Gastroesophageal sphincter (tissue), 4 donors: ENCODE measurements around the gene IKZF1. TPM values are rescaled to one million over a fixed set of nuclear protein-coding genes. Genes with fewer than 3 reads are reported as not detected.

Experiments used
- ATAC-seq: fragments of 150-250 bp; one replicate; pipeline ENCODE4 v1.9.1; 2016; ENCODE audit warnings: mild to moderate bottlenecking, moderate library complexity
- H3K27ac ChIP-seq, 4 donors: fragments of 200-600 bp; sonication (generic) in 3 of 4; 1 replicate in 3 of 4; 2 replicates in 1 of 4; pipeline ENCODE4 v1.5.1; 2016 to 2019
- H3K27me3 ChIP-seq: fragments of 200-600 bp; sonication (generic); one replicate; pipeline ENCODE4 v1.5.1; 2019
- H3K36me3 ChIP-seq, 2 donors: fragments of 200-600 bp; sonication (generic); one replicate each; pipeline ENCODE4 v1.5.1; 2019; ENCODE audit warnings: control low read depth in 1 of 2
- H3K4me1 ChIP-seq, 3 donors: fragments of 200-600 bp; sonication (generic); 1 replicate in 2 of 3; 2 replicates in 1 of 3; pipeline ENCODE4 v1.5.1; 2016 to 2019; ENCODE audit warnings: control low read depth in 2 of 3
- H3K4me3 ChIP-seq, 2 donors: fragments of 200-600 bp; sonication (generic); one replicate each; pipeline ENCODE4 v1.5.1; 2019; ENCODE audit warnings: mild to moderate bottlenecking in 1 of 2, moderate library complexity in 1 of 2
- H3K9me3 ChIP-seq, 3 donors: fragments of 200-600 bp; sonication (generic); one replicate each; pipeline ENCODE4 v1.5.1; 2017 to 2019; ENCODE audit warnings: control low read depth in 2 of 3
- EP300 ChIP-seq: sonication (generic); formaldehyde crosslinking; IDR thresholded peaks from one replicate; pipeline ENCODE4 v1.6.1; 2017; ENCODE audit warnings: antibody characterized with exemption, mild to moderate bottlenecking
- POLR2A ChIP-seq, 2 donors: fragments of 450-650 bp; IDR thresholded peaks; one replicate each; pipeline ENCODE4 v1.6.1; 2017; ENCODE audit warnings: antibody characterized with exemption in 2 of 2, mild to moderate bottlenecking in 2 of 2, moderate library complexity in 1 of 2
- POLR2AphosphoS5 ChIP-seq: sonication (generic); formaldehyde crosslinking; IDR thresholded peaks from one replicate; pipeline ENCODE4 v1.6.1; 2017; ENCODE audit warnings: antibody characterized with exemption
- WGBS, 2 donors: methylation state at CpG; one replicate each; pipeline ENCODE4 v1.1.5; 2018; ENCODE audit warnings: low coverage in 1 of 2; 5-methylcytosine and 5-hydroxymethylcytosine counted together
- total RNA-seq, 4 donors: library from RNA; depleted of rRNA; stranded (reverse); fragments of >200 nt; gene quantifications; one replicate each; pipeline ENCODE4 v1.1.0, GENCODE V29; 2016
- TF ChIP-seq, protein P1 (sequence below), 4 experiments: fragments of 200-600 bp in 2 of 4; fragments of 450-650 bp in 2 of 4; sonication (generic) in 1 of 4; IDR thresholded peaks; one replicate each; pipeline ENCODE4 v1.5.1; 2017 to 2019; ENCODE audit warnings: antibody characterized with exemption in 4 of 4, mild to moderate bottlenecking in 2 of 4, moderate library complexity in 2 of 4

Gene IKZF1
- total RNA-seq, 4 donors from 2014 or later, result 2.5 to 14.1 (median 5.9) TPM

DNA sequence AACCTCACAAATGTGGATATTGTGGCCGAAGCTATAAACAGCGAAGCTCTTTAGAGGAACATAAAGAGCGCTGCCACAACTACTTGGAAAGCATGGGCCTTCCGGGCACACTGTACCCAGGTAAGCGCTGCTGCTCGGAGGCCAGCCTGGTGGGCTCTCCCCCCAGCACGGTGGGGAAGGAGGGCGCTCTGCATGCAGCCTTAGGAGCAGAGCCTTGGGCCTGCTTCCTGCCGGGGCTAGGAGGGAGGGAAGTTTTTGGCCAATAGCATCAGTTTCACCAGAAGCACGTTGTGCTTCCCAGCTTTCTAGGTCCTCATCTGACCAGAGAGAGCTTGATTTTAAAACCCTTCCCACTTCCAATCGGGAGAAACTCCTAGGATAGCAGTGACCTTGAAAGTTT lies 82.8 kb downstream of the IKZF1 start:
- no peaks in the 10 kb centered on the region for H3K4me1 ChIP-seq
- no peak for TF ChIP-seq POLR2AphosphoS5
- TF ChIP-seq EP300, result no peak
- TF ChIP-seq, protein P1, sequence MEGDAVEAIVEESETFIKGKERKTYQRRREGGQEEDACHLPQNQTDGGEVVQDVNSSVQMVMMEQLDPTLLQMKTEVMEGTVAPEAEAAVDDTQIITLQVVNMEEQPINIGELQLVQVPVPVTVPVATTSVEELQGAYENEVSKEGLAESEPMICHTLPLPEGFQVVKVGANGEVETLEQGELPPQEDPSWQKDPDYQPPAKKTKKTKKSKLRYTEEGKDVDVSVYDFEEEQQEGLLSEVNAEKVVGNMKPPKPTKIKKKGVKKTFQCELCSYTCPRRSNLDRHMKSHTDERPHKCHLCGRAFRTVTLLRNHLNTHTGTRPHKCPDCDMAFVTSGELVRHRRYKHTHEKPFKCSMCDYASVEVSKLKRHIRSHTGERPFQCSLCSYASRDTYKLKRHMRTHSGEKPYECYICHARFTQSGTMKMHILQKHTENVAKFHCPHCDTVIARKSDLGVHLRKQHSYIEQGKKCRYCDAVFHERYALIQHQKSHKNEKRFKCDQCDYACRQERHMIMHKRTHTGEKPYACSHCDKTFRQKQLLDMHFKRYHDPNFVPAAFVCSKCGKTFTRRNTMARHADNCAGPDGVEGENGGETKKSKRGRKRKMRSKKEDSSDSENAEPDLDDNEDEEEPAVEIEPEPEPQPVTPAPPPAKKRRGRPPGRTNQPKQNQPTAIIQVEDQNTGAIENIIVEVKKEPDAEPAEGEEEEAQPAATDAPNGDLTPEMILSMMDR (IDR thresholded peaks at IDR 0.05), result no peak
- TF ChIP-seq POLR2A (IDR thresholded peaks at IDR 0.05), result no peak
- no peak for ATAC-seq
- no peaks in the 10 kb centered on the region for H3K36me3 ChIP-seq
- no peaks in the 10 kb centered on the region for H3K9me3 ChIP-seq
- peaks cover 25% of the 10 kb centered on the region for H3K27me3 ChIP-seq
- no peak overlapping the region for H3K27ac ChIP-seq
- 66 to 68% methylated on average over 8 of the region's 11 CpGs for WGBS, 2 donors
- H3K4me3 ChIP-seq, result no peak overlapping the region

DNA sequence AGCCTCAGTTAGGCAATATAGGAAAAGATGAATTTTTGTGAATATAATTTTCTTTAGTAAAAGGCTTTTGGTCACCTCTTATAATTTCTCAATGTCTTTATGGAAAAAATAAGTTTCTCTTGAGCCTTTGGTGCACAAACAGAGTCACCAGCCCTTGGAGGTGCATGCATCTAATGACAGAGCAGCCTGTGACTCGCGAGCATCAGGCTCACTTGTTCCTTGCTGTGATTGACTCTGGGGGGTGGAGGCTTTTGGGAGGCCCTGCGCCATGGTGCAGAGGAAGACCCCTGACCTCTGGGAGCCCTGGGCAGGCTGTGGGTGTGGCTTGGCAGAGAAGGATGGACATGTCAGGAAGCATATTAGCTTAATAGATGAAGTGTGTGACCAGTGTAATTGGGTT lies 85.4 kb downstream of the IKZF1 start:
- no peaks in the 10 kb centered on the region for H3K36me3 ChIP-seq
- ATAC-seq, result no peak
- H3K9me3 ChIP-seq, result no peaks in the 10 kb centered on the region
- peaks cover 15% of the 10 kb centered on the region for H3K27me3 ChIP-seq
- 67 to 77% methylated on average over 1 to 2 of the region's 3 CpGs for WGBS, 2 donors
- H3K4me1 ChIP-seq, result no peaks in the 10 kb centered on the region
- H3K27ac ChIP-seq, result no peak overlapping the region
- H3K4me3 ChIP-seq, result no peak overlapping the region
- TF ChIP-seq POLR2AphosphoS5, result no peak
- TF ChIP-seq, protein P1 (IDR thresholded peaks at IDR 0.05), result no peak
- no peak for TF ChIP-seq EP300
- TF ChIP-seq POLR2A (IDR thresholded peaks at IDR 0.05), result no peak

DNA sequence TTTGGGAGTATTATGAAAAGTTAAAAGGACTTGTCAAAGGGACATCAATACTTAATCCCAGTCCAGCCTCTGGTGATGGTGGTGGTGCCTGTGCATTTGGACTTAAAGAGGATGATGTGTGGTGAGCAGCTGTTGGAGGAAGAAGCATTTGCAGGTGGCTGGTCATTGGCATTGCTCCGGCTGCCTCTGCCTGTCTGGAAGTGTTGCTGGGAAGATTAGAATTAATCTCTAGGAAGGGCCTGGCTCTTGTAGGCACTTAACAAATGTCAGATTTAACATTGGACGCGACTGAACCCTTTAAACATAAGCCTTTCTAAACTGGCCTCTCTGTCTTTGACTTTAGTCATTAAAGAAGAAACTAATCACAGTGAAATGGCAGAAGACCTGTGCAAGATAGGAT lies 86.9 kb downstream of the IKZF1 start:
- TF ChIP-seq, protein P1 (IDR thresholded peaks at IDR 0.05), result no peak
- TF ChIP-seq EP300, result no peak
- no peak for ATAC-seq
- Histone ChIP-seq H3K27ac (no peak overlapping the region), H3K27me3 (peaks cover 15% of the 10 kb centered on the region), H3K36me3 (no peaks in the 10 kb centered on the region), H3K4me3 (no peak overlapping the region), H3K9me3 (no peaks in the 10 kb centered on the region), H3K4me1 (no peaks in the 10 kb centered on the region)
- whole genome bisulfite sequencing, 2 donors, result 29 to 82% methylated on average over 3 of the region's 3 CpGs

DNA sequence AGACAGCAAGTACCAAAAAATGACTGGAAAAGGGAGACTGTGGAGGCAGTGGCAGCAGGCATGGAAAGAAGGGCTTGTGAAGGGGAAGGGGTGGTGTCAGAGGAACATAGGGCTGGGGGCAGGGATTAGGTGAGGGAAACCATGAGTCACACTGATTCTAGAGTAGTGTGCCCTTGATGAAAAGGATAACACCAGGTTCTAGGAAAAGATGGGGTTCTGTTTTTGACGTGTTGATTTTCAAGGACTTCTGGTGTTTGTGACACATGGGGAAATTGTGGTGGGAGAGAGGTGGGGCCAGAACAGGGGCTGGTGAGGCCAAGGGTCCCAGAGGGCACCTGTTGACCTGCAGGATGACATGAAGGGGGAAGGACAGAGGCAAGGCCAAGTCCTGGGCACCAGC lies 88.6 kb downstream of the IKZF1 start:
- peaks cover 18% of the 10 kb centered on the region for H3K27me3 ChIP-seq
- WGBS, 2 donors, result 67 to 73% methylated on average over 1 of the region's 1 CpG
- no peaks in the 10 kb centered on the region for H3K4me1 ChIP-seq
- no peak overlapping the region for H3K27ac ChIP-seq
- TF ChIP-seq, protein P1 (IDR thresholded peaks at IDR 0.05), result no peak
- no peak for TF ChIP-seq EP300
- H3K9me3 ChIP-seq, result no peaks in the 10 kb centered on the region
- ATAC-seq, result no peak
- H3K36me3 ChIP-seq, result no peaks in the 10 kb centered on the region
- no peak overlapping the region for H3K4me3 ChIP-seq

DNA sequence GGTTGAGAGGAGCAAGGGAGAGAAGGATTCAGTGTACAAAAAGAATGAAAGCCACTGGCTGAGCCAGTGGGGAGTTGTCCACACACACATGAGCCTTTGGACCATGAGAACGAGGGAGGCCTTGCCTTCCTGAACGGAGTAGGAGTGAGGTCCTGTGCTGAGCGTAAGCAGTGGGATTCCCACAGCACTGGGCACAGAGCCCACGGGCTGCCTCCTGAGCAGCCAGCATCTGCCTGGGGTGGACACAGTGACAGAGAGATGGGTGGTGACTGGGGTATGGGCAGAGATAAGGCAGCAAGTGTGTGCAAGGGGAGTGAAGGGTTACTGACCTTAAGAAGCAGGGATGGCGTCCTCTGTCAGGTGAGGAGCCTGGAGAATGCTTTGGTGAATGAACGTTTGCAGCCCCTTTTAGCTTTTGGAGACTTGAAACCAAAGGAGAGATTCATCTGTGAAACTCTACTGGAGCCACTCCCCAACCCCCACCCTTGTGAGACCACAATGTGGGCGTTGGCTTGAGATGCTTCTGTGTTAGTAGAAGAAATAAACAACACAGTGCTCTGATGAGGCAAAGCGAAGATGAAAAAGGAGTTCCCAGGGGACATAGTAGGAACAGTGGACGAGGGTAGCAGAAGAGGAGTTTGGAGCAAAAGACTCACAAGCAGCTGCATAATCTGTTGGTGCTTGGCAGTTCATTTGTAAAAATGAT lies 89.2 kb downstream of the IKZF1 start:
- no peak overlapping the region for H3K27ac ChIP-seq
- WGBS, 2 donors, result 49 to 50% methylated on average over 8 to 9 of the region's 9 CpGs
- no peak for ATAC-seq
- H3K4me3 ChIP-seq, result no peak overlapping the region
- no peaks in the 10 kb centered on the region for H3K36me3 ChIP-seq
- H3K4me1 ChIP-seq, result no peaks in the 10 kb centered on the region
- H3K27me3 ChIP-seq, result peaks cover 24% of the 10 kb centered on the region
- TF ChIP-seq POLR2AphosphoS5 (no peak), EP300 (no peak), POLR2A (IDR thresholded peaks at IDR 0.05) (no peak)
- TF ChIP-seq, protein P1 (IDR thresholded peaks at IDR 0.05), result no peak
- no peaks in the 10 kb centered on the region for H3K9me3 ChIP-seq
